HG03108 (cell line): Measurements from ENCODE around the gene SPEG.

ENCODE experiments used
- ATAC-seq: cut with Tn5 transposase; IDR thresholded peaks from one replicate; pipeline ENCODE4 v1.9.1; 2021; ENCODE audit warnings: moderate library complexity; ENCODE audit not compliant: unreplicated experiment

The SPEG gene

GRCh38 chr2:219422952-219423534 is 11.6 kb upstream of the SPEG start:
- no peak for ATAC-seq

GRCh38 chr2:219423652-219424377 is 10.8 kb upstream of the SPEG start:
- ATAC-seq = no peak

- no peak for ATAC-seq
Observed at GRCh38 chr2:219425238-219426067, 9.2 kb upstream of the SPEG start.

GRCh38 chr2:219426068-219426443 is 8.6 kb upstream of the SPEG start:
- ATAC-seq = no peak

GRCh38 chr2:219426534-219427136 is 8.0 kb upstream of the SPEG start:
- no peak for ATAC-seq

GRCh38 chr2:219428469-219428868 is 6.2 kb upstream of the SPEG start:
- no peak for ATAC-seq

- no peak for ATAC-seq
Observed at GRCh38 chr2:219429958-219430606, 4.6 kb upstream of the SPEG start.

- no peak for ATAC-seq
Observed at GRCh38 chr2:219430633-219431615, 3.7 kb upstream of the SPEG start.

- ATAC-seq = no peak
Observed at GRCh38 chr2:219433666-219434467, 776 bp upstream of the SPEG start.

- ATAC-seq = no peak
Observed at GRCh38 chr2:219434468-219434717, 250 bp upstream of the SPEG start.

GRCh38 chr2:219435701-219436100 is 1.1 kb downstream of the SPEG start:
- ATAC-seq = no peak

- ATAC-seq = no peak
Observed at GRCh38 chr2:219436491-219436890, 1.8 kb downstream of the SPEG start.

GRCh38 chr2:219437141-219437540 is 2.5 kb downstream of the SPEG start:
- ATAC-seq = no peak

- no peak for ATAC-seq
Observed at GRCh38 chr2:219437690-219438206, 3.1 kb downstream of the SPEG start.

- no peak for ATAC-seq
Observed at GRCh38 chr2:219438453-219438852, 3.8 kb downstream of the SPEG start.

- no peak for ATAC-seq
Observed at GRCh38 chr2:219439506-219439905, 4.9 kb downstream of the SPEG start.

GRCh38 chr2:219440388-219441256 is 6.0 kb downstream of the SPEG start:
- no peak for ATAC-seq
